Psoas muscle (tissue), 8 donors: ENCODE data around the gene PROSER2. TPM values are rescaled to one million over a fixed set of nuclear protein-coding genes. Genes with fewer than 3 reads are reported as not detected.

Source experiments
- ATAC-seq, 4 donors: fragments of 200-7000 bp; cut with Tn5 transposase; one replicate each; pipeline ENCODE4 v1.9.1; 2020; ENCODE audit warnings: moderate library complexity in 3 of 4, mild to moderate bottlenecking in 2 of 4
- DNase-seq, 2 donors: peaks; one replicate each; pipeline ENCODE4 v3.0.0-alpha.2; 2020
- H3K27ac ChIP-seq: fragments of 200-600 bp; one replicate; pipeline ENCODE4 v1.8.0; 2022
- H3K27me3 ChIP-seq, 3 donors: fragments of 200-600 bp in 1 of 3; one replicate each; pipeline versions ENCODE4 v1.6.1 to v1.8.0; 2013 to 2022; ENCODE audit warnings: low read length in 2 of 3, mild to moderate bottlenecking in 2 of 3, moderate library complexity in 1 of 3; ENCODE audit not compliant: insufficient read depth in 3 of 3
- H3K36me3 ChIP-seq, 2 donors: fragments of 200-600 bp in 1 of 2; one replicate each; pipeline versions ENCODE4 v1.6.1 to v1.8.0; 2013 to 2022; ENCODE audit warnings: low read depth in 1 of 2, mild to moderate bottlenecking in 1 of 2, moderate library complexity in 1 of 2; ENCODE audit not compliant: insufficient read depth in 1 of 2
- H3K4me1 ChIP-seq: fragments of 200-600 bp; one replicate; pipeline ENCODE4 v1.8.0; 2022
- H3K4me3 ChIP-seq: fragments of 200-600 bp; one replicate; pipeline ENCODE4 v1.8.0; 2022; ENCODE audit warnings: mild to moderate bottlenecking
- H3K9me3 ChIP-seq: fragments of 200-600 bp; one replicate; pipeline ENCODE4 v1.8.0; 2022
- CTCF ChIP-seq: fragments of 200-600 bp; IDR thresholded peaks from one replicate; pipeline ENCODE4 v1.8.0; 2022; ENCODE audit warnings: antibody characterized with exemption
- WGBS, 3 donors: extraction: QIAGEN DNeasy Blood & Tissue Kit; methylation state at CpG; one replicate each; pipeline versions ENCODE4 v1.1.6 to v1.1.7; 2013; 5-methylcytosine and 5-hydroxymethylcytosine counted together
- intact Hi-C, 2 donors: fragments of 100-400 bp; cut with DNase I; formaldehyde crosslinking; loops; one replicate each; pipeline versions ENCODE4 v1.11.0 to v1.14.2; 2022
- polyA plus RNA-seq, 3 donors: library from polyadenylated mRNA; stranded (reverse); fragments of 200-250 nt; gene quantifications; one replicate each; pipeline ENCODE4 v1.2.3, GENCODE V29; 2013
- total RNA-seq, 4 donors: library from RNA; stranded (reverse); fragmentation: NEBNext Ultra II Directional in 2 of 4; extraction: Animal tissue kit (Norgen Biotek cat#: 25700) in 2 of 4; gene quantifications; one replicate each; pipeline versions ENCODE4 v1.2.1 to v1.2.4, GENCODE V29; 2021 to 2023
- donor health status: healthy with polysubstance abuse.
- donor health status: DM: no; HTN: no; CAD: no; lungs with moderate emphysema.
- donor health status: Bipolar disorder and iron deficiency.
- donor health status: healthy.
- donor health status: DM: yes; HTN: yes; CAD: no.
- donor health status: DM: no; HTN: no; CAD: no.
- donor health status: DM: no; HTN: no; CAD: no.
- donor health status: DM: yes; HTN: yes; CAD: no.

The PROSER2 gene
- total and polyA plus RNA-seq, 7 donors: 0.63 to 2.8 (median 1.2) TPM

- H3K27me3 ChIP-seq: peaks cover 0 to 27% (median 11%) of the 10 kb centered on the region in 3 donors
- no peaks in the 10 kb centered on the region for H3K36me3 ChIP-seq
- no peak overlapping the region for H3K4me3 ChIP-seq
- no peak overlapping the region for H3K27ac ChIP-seq
- DNase-seq (no peak), ATAC-seq (no peak)
- H3K4me1 ChIP-seq: peaks cover 4% of the 10 kb centered on the region
- 84 to 91% (median 86%) methylated on average over 10 of the region's 10 CpGs for WGBS, 3 donors
- intact Hi-C loops: no loop called here
- no peak for TF ChIP-seq CTCF
- no peaks in the 10 kb centered on the region for H3K9me3 ChIP-seq
Measured at GRCh38 chr10:11827006-11827405, 3.9 kb downstream of the PROSER2 start.

- no peak for TF ChIP-seq CTCF
- intact Hi-C loops: no loop called here
- no peaks in the 10 kb centered on the region for H3K36me3 ChIP-seq
- DNase-seq (no peak), ATAC-seq (no peak)
- H3K27ac ChIP-seq: no peak overlapping the region
- H3K27me3 ChIP-seq: peaks cover 0 to 23% (median 11%) of the 10 kb centered on the region in 3 donors
- H3K9me3 ChIP-seq: no peaks in the 10 kb centered on the region
- WGBS, 3 donors: 88 to 93% (median 91%) methylated on average over 6 of the region's 6 CpGs
- H3K4me3 ChIP-seq: no peak overlapping the region
- peaks cover 4% of the 10 kb centered on the region for H3K4me1 ChIP-seq
Measured at GRCh38 chr10:11827414-11827813, 4.3 kb downstream of the PROSER2 start.

GRCh38 chr10:11828682-11829284 lies 5.6 kb downstream of the PROSER2 start:
- DNase-seq (no peak), ATAC-seq (no peak)
- H3K27me3 ChIP-seq: peaks cover 0 to 14% (median 3%) of the 10 kb centered on the region in 3 donors
- no peak for TF ChIP-seq CTCF
- no peak overlapping the region for H3K4me3 ChIP-seq
- no peaks in the 10 kb centered on the region for H3K9me3 ChIP-seq
- H3K27ac ChIP-seq: no peak overlapping the region
- H3K4me1 ChIP-seq: peaks cover 2% of the 10 kb centered on the region
- H3K36me3 ChIP-seq: no peaks in the 10 kb centered on the region
- intact Hi-C loops: no loop called here
- WGBS, 3 donors: 77 to 81% (median 80%) methylated on average over 11 of the region's 11 CpGs

- intact Hi-C loops: no loop called here
- TF ChIP-seq CTCF: no peak
- 60 to 74% (median 63%) methylated on average over 4 of the region's 4 CpGs for WGBS, 3 donors
- Histone ChIP-seq H3K27me3 (peaks cover 0 to under 1% (median 0%) of the 10 kb centered on the region in 3 donors), H3K9me3 (no peaks in the 10 kb centered on the region), H3K36me3 (no peaks in the 10 kb centered on the region), H3K4me1 (no peaks in the 10 kb centered on the region), H3K4me3 (no peak overlapping the region), H3K27ac (no peak overlapping the region)
- DNase-seq: no peak
- ATAC-seq: no peak
Measured at GRCh38 chr10:11830836-11831519, 7.8 kb downstream of the PROSER2 start.
